OCI-LY3 (cell line): ENCODE measurements around the gene WWOX.

Source experiments
- H2AFZ ChIP-seq: fragments of 200-600, 300-600 bp; shearing (Covaris generic); 2 replicates; pipeline ENCODE4 v1.6.0; 2014; ENCODE audit warnings: antibody characterized with exemption, low read depth, low read length
- H3K27ac ChIP-seq: fragments of 200-600, 300-600 bp; sonication (generic); 2 replicates; pipeline ENCODE4 v1.5.1; 2014; ENCODE audit warnings: mild to moderate bottlenecking, low read length, moderate library complexity, mixed read lengths
- H3K27me3 ChIP-seq: fragments of 200-600, 300-600 bp; sonication (generic); 2 replicates; pipeline ENCODE4 v1.6.1; 2014; ENCODE audit warnings: low read depth, low read length, mixed read lengths
- H3K36me3 ChIP-seq: fragments of 200-600, 300-600 bp; sonication (generic); replicated peaks from 2 replicates; pipeline ENCODE3; 2014; ENCODE audit warnings: low read depth, low read length, mixed read lengths
- H3K4me1 ChIP-seq: fragments of 300-600, 200-600 bp; sonication (generic); 2 replicates; pipeline ENCODE4 v1.6.1; 2014; ENCODE audit warnings: low read length, mixed read lengths
- H3K4me2 ChIP-seq: fragments of 200-600, 300-600 bp; sonication (generic); 2 replicates; pipeline ENCODE4 v1.6.1; 2014; ENCODE audit warnings: low read length, mixed read lengths
- H3K4me3 ChIP-seq: fragments of 300-600, 200-600 bp; sonication (generic); 2 replicates; pipeline ENCODE4 v1.5.1; 2014; ENCODE audit warnings: antibody characterized with exemption, mild to moderate bottlenecking, low read length, moderate library complexity
- H3K79me2 ChIP-seq: fragments of 300-600, 200-600 bp; shearing (Covaris generic); 2 replicates; pipeline ENCODE4 v1.6.1; 2014; ENCODE audit warnings: mild to moderate bottlenecking, low read length, mixed read lengths
- H3K9ac ChIP-seq: fragments of 300-600, 200-600 bp; shearing (Covaris generic); 2 replicates; pipeline ENCODE4 v1.6.0; 2014; ENCODE audit warnings: mild to moderate bottlenecking, low read length, moderate library complexity
- H3K9me3 ChIP-seq: fragments of 200-600, 300-600 bp; shearing (Covaris generic); 2 replicates; pipeline ENCODE4 v1.6.1; 2014; ENCODE audit warnings: low read length, mixed read lengths; ENCODE audit not compliant: insufficient read depth
- H4K20me1 ChIP-seq: fragments of 200-600, 300-600 bp; sonication (generic); 2 replicates; pipeline ENCODE4 v1.6.1; 2016; ENCODE audit warnings: low read length, mixed read lengths; ENCODE audit not compliant: insufficient read depth
- EZH2phosphoT487 ChIP-seq: fragments of 200-600 bp; shearing (Covaris generic); IDR thresholded peaks from 2 replicates; pipeline ENCODE4 v1.6.1; 2018; ENCODE audit warnings: antibody characterized with exemption, mixed run types, low read depth
- TF ChIP-seq, protein P1 (sequence below): fragments of 200-600, 300-600 bp; sonication (generic); IDR thresholded peaks from 2 replicates; pipeline ENCODE4 v1.5.1; 2014; ENCODE audit warnings: antibody characterized with exemption, low read length, low read depth

The WWOX gene

DNA sequence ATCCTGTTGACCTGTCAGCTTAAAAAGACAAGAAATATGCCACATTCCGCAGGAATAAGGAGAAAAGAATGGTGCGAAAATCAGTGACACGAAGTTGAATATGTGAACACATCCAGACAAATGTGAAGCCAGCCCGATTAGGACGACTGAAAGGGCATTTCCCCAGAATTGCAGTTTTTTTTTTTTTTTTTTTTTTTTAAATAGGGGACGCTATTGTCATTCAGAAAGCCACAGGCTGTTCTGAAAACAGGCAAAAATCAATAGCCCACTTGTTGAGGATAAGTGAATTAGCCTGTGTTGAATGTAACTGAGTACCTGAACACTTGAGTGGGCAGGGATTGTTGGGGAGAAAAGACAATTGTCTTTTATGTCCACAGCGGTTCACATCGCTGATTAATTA lies 507.1 kb downstream of the WWOX start:
- no peaks in the 10 kb centered on the region for H3K79me2 ChIP-seq
- no peak overlapping the region for H3K27ac ChIP-seq
- no peak overlapping the region for H3K9ac ChIP-seq
- H3K9me3 ChIP-seq, result no peaks in the 10 kb centered on the region
- no peak overlapping the region for H3K4me3 ChIP-seq
- H3K27me3 ChIP-seq, result no peaks in the 10 kb centered on the region
- no peak overlapping the region for H3K4me2 ChIP-seq
- no peaks in the 10 kb centered on the region for H4K20me1 ChIP-seq
- no peak overlapping the region for H2AFZ ChIP-seq
- no peaks in the 10 kb centered on the region for H3K4me1 ChIP-seq
- TF ChIP-seq, protein P1, sequence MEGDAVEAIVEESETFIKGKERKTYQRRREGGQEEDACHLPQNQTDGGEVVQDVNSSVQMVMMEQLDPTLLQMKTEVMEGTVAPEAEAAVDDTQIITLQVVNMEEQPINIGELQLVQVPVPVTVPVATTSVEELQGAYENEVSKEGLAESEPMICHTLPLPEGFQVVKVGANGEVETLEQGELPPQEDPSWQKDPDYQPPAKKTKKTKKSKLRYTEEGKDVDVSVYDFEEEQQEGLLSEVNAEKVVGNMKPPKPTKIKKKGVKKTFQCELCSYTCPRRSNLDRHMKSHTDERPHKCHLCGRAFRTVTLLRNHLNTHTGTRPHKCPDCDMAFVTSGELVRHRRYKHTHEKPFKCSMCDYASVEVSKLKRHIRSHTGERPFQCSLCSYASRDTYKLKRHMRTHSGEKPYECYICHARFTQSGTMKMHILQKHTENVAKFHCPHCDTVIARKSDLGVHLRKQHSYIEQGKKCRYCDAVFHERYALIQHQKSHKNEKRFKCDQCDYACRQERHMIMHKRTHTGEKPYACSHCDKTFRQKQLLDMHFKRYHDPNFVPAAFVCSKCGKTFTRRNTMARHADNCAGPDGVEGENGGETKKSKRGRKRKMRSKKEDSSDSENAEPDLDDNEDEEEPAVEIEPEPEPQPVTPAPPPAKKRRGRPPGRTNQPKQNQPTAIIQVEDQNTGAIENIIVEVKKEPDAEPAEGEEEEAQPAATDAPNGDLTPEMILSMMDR, result no peak
- no peak for TF ChIP-seq EZH2phosphoT487
- H3K36me3 ChIP-seq, result no peaks in the 10 kb centered on the region

DNA sequence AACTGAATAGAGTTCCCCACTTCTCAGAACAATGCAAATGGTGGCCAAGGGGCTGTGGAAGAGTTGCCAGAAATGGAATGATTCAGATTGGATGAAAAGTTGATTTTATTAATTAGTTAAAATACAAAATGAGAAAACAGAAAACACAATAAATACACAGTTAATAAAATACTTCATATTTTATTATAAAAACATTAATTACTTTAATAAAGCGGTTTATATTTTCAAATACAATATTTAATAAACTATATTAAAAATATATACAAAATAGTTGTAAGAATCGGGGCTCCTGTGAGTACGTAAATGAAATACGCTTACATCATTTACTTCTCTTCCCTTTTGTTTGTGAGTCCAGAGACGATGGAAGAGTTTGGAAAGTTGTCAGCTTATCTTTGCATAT lies 507.6 kb downstream of the WWOX start:
- H3K36me3 ChIP-seq, result no peaks in the 10 kb centered on the region
- H3K9me3 ChIP-seq, result no peaks in the 10 kb centered on the region
- TF ChIP-seq, protein P1, result no peak
- no peak for TF ChIP-seq EZH2phosphoT487
- no peaks in the 10 kb centered on the region for H3K4me1 ChIP-seq
- H3K9ac ChIP-seq, result no peak overlapping the region
- no peak overlapping the region for H3K27ac ChIP-seq
- H3K4me2 ChIP-seq, result no peak overlapping the region
- H3K4me3 ChIP-seq, result no peak overlapping the region
- H4K20me1 ChIP-seq, result no peaks in the 10 kb centered on the region
- H3K27me3 ChIP-seq, result no peaks in the 10 kb centered on the region
- H2AFZ ChIP-seq, result no peak overlapping the region
- H3K79me2 ChIP-seq, result no peaks in the 10 kb centered on the region

DNA sequence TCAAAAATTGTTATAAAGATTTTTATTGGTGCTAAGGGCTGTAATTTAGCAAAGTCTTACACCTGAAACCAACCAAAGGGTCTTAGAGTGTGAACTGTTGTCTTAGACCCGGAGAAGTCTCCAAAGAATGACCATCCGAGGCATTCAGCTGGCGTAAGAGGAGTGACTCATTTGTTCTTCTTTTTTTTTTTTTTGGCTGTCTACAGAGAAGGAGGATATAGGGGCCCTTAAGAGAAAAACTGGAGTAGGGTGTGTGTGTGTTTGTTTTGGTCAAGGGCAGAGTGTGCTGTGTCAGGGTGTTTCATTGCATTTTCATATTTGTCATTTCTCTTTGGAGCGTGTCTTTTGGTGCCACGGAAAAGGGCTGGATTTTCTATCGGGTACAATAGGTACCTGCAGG lies 508.0 kb downstream of the WWOX start:
- Histone ChIP-seq H3K4me2 (no peak overlapping the region), H3K36me3 (no peaks in the 10 kb centered on the region), H3K4me1 (no peaks in the 10 kb centered on the region), H3K27me3 (no peaks in the 10 kb centered on the region), H3K9me3 (no peaks in the 10 kb centered on the region), H3K27ac (no peak overlapping the region), H3K9ac (no peak overlapping the region), H3K79me2 (no peaks in the 10 kb centered on the region), H2AFZ (no peak overlapping the region), H3K4me3 (no peak overlapping the region), H4K20me1 (no peaks in the 10 kb centered on the region)
- TF ChIP-seq, protein P1, result no peak
- TF ChIP-seq EZH2phosphoT487, result no peak

DNA sequence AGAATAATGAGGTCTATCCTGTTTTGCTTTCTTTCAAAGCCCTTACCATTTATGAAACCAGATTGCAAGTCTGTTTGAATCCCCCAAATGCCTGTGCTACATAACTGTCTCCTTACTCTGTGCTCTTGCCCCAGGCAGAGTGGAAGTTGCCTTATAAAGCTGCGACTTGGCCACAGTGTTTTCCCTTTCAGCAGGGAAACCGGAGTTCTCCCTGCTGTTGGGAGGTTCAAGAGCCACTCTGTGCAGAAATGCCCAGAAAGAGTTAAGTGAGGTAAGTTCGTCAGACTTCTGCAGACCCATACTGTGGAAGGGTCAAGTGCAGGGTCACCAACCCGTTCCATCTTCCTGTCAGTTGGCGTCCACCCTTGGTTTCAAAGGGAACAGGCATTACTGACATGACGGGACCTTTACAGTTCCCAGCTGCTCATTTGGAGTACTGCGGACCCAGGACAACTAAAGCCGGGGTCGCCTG lies 508.9 kb downstream of the WWOX start:
- H2AFZ ChIP-seq, result no peak overlapping the region
- H3K4me3 ChIP-seq, result no peak overlapping the region
- H3K9ac ChIP-seq, result no peak overlapping the region
- H4K20me1 ChIP-seq, result no peaks in the 10 kb centered on the region
- H3K27ac ChIP-seq, result no peak overlapping the region
- TF ChIP-seq EZH2phosphoT487, result no peak
- TF ChIP-seq, protein P1, result no peak
- no peak overlapping the region for H3K4me2 ChIP-seq
- H3K9me3 ChIP-seq, result no peaks in the 10 kb centered on the region
- H3K27me3 ChIP-seq, result no peaks in the 10 kb centered on the region
- H3K36me3 ChIP-seq, result no peaks in the 10 kb centered on the region
- H3K79me2 ChIP-seq, result no peaks in the 10 kb centered on the region
- H3K4me1 ChIP-seq, result no peaks in the 10 kb centered on the region
